ENCODE results near the gene PPT2.

PPT2 gene, protein sequence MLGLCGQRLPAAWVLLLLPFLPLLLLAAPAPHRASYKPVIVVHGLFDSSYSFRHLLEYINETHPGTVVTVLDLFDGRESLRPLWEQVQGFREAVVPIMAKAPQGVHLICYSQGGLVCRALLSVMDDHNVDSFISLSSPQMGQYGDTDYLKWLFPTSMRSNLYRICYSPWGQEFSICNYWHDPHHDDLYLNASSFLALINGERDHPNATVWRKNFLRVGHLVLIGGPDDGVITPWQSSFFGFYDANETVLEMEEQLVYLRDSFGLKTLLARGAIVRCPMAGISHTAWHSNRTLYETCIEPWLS

GRCh38 chr6:32153564-32154513 is at the start of gene PPT2:
Gene PPT2, plus strand, starts transcription at chr6:32154141. Its CDS starts 454 bp downstream, at chr6:32154595.
- DNase-seq (ENCODE audit: low read depth): peak; percentile 73

DNA sequence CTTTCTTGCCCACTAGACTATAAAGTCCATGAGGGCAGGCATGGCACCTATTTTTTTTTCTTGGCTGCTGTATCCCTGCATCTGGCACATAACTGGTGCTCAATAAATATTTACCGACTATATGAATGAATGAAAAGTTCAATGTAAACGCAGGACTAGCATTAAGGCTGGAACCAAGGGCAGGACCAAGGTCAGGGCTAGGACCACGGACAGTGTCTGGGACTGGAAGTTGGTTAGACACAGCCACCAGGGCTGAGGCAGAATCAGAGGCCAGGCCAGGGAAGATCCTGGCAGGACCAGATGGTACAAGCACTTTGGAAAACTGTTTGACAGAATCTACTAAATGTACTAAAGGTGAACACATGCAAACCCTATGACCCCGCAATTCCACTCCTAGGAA is 48.5 kb upstream of the PPT2 start:
- DNase-seq (ENCODE audit: low read depth): no peak

DNA sequence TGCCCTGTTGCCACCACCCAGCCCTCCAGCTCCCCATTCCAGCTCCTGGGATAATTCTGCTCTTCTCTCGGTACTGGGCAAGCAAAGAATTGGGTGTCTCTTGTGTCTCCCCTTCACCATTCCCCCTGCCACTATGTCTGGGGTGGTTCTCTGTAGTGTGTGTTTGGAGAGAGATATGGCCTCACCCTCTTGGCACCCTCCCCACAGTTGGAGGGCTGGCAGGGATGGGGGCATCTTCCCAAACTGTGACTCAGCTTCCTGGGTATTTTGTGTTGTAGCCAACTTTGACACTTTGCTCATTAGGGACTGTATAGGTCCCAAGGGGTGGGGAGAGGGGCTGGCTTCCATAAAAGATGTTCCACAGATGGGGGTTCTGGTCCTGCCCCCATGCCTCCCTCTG is 46.5 kb upstream of the PPT2 start:
- no peak for DNase-seq (ENCODE audit: low read depth)

DNA sequence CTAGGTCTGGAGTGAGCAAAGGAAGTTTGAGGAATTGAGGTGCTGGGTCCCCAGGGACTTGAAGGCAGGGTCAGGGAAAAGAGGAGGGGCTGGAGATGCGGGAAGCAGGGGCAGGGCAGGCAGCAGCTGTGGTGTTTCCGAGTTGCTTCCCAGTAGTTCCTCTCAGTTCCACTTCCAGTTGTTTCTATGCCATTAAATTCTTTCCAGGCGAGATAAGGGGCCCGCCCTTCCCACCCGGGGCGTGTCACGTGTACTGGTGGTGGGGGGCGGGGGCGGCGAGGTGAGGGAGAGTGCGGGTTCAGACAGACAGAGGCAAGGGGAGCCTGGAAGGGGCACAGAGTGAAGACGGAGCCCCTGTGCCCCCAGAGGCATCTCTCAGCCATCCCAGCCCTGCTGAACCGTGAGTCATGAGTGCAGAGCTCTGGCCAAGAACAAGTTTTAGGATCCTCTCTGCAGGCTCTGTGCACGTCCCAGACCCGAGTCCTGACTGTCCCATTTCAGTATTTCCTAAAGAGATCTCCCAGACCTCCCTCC is 45.8 kb upstream of the PPT2 start:
- no peak for DNase-seq (ENCODE audit: low read depth)

DNA sequence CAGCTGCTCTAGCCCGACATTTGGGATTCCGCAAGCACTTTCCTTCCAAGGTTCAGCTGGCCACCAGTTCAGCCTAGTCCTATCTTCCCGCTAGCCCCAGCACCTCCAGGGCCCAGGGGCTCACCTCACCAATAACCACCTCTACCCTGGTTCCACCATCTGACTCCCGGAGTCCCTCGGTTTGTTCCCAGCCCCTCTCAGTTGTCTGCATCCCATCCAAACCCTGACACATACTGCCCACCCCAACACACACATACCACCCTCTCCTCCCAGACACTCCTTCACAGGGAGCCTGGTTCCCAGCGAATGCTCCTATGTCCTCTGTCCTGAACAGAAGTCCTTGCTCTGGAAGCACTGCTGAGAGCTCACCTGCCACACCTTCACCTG is 45.2 kb upstream of the PPT2 start:
- no peak for DNase-seq (ENCODE audit: low read depth)

DNA sequence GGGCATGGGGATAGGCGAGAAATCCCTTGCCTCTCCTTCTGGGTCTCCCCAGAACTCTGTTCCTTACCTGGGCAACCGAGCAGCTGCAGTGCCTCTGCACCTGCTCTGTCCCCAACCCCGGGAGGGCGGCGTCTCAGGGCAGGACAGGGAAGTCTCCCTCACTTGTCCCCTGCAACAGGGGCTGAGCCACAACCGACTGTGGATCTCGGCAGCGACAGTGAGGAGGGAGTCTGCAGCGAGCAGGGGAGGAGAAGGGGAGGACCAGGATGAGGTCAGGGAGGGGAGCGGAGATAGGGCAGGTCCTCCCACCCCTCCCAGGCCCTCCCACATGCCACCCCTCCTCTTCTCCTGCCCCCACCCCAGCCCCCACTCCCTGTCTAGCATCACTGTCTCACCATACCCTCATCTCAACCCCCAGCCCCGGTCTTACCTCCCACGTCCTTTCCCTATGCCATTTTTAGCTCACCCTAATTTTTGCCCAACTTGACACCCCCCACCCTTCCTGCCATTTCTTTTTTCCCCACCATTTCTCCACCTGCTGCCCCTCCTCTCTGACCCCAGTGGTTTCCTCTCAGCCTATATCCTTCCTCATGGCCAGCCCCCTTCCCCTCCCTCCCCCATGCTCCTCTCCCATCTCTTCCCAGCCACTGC is 44.7 kb upstream of the PPT2 start, which contains the start of gene TNXB:
TSS of gene TNXB (minus strand) at position 225 of the 651 bp plus-strand sequence. CDS start 11,140 bp downstream, outside the sequence.
- no peak for DNase-seq (ENCODE audit: low read depth)

- no peak for DNase-seq (ENCODE audit: low read depth)
Observed at GRCh38 chr6:32109765-32110160, 44.2 kb upstream of the PPT2 start.

DNA sequence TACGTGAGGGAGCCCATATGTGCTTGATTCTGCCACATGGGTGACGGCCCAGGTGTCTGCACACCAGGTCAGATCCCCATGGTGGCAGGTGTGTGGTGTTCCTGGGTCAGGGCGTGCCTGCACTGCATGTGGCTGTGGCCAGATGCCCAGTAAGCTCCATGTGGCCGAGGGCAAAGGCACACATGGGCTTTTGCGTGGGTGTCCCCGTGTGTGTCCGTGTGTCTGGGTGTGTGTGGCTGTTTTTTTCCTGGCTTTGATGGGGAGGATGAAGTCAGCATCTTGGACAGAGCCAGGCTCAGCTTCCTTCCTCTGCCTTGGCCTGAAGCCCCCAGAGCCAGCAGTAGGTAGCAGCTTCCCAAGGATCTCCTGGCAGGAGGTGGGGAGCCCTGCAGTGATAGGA is 43.3 kb upstream of the PPT2 start:
- DNase-seq (ENCODE audit: low read depth): no peak

- DNase-seq (ENCODE audit: low read depth): no peak
Observed at GRCh38 chr6:32111424-32112066, 42.4 kb upstream of the PPT2 start.

- DNase-seq (ENCODE audit: low read depth): no peak
Observed at GRCh38 chr6:32112431-32112980, 41.4 kb upstream of the PPT2 start.

- peak; percentile 78 for DNase-seq (ENCODE audit: low read depth)
Observed at GRCh38 chr6:32113386-32114352, 40.3 kb upstream of the PPT2 start.

GRCh38 chr6:32114796-32115195 is 39.1 kb upstream of the PPT2 start:
- peak; percentile 73 for DNase-seq (ENCODE audit: low read depth)

DNA sequence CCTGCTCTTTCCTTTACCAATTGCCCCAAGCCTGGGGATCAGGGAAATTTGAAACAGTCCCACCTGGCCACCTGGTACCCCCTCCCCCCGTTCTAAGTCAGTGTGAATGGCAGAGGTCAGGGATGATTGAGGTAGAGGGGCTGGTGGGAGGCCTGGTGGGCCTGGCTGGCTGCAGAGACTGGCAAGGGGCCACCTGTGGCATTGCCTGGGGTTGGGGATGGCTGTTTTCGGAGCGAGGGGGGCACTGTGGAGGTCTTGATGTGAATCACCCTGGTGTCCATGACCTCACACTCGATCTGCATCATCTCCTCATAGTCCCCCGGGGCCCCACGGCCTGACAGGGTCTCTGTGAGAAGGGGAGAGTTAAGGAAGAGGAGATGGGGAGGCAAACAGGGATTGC is 38.3 kb upstream of the PPT2 start:
- DNase-seq (ENCODE audit: low read depth): no peak

- DNase-seq (ENCODE audit: low read depth): no peak
Observed at GRCh38 chr6:32116674-32117073, 37.3 kb upstream of the PPT2 start.

GRCh38 chr6:32117461-32117860 is 36.5 kb upstream of the PPT2 start:
- no peak for DNase-seq (ENCODE audit: low read depth)

DNA sequence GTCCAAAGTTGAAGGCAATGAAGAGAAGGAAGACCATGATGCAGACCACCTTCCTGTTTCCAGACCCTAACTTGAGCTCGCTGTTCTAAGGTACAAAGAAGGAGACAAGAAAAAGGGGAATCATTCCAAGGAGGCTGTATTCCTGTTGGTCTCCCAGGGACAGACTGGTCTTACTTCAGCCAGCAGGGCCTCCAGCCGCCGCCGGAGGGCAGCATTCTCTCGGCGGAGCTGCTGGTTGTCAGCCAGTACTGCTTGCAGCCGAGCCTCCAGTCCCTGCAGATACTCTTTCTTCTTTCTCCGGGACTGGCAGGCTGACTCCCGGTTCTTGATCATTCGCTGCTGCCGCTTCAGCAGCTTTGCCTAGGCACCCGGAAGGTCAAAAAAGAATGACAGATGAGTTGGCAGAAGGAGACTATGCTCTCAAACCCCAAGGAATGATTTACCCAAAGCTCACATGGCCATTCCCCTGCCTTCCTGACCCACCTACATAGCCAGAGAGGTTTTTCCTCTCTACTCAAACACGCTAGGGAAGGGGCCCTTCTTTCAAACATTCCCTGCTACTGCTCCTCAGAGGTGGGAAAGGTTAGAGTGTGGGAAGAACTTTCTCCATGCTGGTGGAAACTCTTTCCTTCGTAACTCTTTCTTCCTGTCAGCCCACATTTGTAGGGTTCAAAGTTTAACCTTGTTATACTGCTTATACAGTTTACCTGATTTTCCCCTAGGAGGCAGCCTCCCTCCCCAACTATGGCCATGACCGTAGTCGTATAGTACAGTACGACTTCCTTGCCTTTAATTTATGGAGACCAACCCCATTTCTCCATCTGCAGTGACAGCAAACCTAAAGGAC is 34.9 kb upstream of the PPT2 start:
- no peak for DNase-seq (ENCODE audit: low read depth)

- no peak for DNase-seq (ENCODE audit: low read depth)
Observed at GRCh38 chr6:32120573-32121059, 33.3 kb upstream of the PPT2 start.

DNA sequence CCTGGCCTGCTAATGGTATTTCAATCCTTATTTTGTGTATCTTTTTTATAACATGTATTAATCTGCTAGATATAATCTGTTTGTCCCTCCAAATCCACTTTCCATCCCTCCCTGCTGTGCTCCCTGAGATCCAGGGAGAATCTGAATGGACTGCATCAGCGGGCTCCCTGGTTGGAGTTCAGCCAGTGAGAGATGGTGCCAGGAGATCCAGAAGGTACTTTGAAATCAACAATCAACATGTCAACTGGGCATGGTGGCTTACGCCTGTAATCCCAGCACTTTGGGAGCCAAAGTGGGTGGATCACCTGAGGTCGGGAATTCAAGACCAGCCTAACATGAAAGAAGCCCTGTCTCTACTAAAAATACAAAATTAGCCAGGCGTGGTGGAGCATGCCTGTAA is 30.3 kb upstream of the PPT2 start:
- no peak for DNase-seq (ENCODE audit: low read depth)

DNA sequence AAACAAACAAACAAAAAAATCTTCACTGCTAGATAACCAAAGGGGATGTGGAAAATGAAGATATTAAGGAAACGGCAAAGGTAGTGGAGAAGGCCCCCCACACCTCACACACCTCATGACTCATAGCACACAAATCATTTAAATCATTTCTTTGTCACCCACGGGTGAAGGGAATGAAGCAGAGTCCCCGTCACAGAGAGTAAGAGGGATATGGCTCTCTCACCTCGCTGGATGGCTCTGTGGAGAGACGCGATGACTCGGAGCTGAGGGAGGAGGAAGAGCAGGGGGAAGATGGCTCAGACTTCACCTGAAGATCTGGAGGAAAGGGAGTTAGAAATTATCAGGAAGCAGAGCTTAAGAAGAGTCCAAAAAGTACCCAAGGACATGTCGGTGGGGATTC is 27.1 kb upstream of the PPT2 start:
- DNase-seq (ENCODE audit: low read depth): no peak

Data from HS-5 (cell line).